ENCODE data around the gene KY. TPM values are rescaled to one million over a fixed set of nuclear protein-coding genes. Genes with fewer than 3 reads are reported as not detected.

KY gene
- total and polyA plus RNA-seq, 12 donors, result 1.3 to 21.1 (median 6.7) TPM

DNA sequence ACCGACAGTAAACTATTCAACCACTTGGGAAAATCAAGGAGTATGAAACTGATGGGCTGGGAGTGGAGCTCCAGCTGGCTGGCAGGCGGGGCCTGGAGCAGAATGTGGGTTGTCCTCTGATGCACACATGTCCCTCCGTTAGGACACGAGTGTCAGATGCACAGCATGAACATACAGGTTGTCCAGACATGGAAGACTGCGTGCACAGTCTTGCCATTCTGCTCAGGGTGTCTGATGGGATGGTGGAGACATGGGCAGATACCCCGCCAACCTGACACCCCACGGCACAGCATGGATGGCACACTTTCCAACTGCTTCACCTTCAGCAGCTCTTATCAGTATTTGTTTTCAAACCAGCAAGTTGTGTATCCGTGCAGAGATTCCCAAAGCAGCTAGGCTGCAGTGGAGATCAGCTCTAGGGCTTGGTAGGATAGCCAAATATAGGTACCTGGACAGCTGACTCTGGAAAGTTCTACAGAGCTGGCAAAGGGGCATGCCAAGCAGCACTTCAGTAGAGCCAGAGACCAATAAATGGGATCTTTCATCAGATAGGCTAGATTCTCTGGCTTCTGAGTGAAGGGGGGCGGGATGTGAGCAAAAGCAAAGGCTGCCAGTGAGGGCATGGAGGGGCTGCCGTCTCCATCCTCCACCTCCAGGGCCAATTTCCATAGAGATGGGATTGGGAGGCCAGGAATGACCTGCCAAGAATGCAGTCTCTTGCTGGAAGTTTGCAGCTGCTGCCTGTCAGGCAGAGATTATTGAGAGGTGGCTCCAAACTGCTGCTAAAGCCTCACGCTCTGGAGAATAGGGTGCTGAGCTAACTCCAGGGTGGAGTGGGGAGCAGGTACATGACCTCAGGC, 47.2 kb upstream of the KY start:
- H3K4me3 ChIP-seq, result no peak overlapping the region
- no peaks in the 10 kb centered on the region for H3K4me1 ChIP-seq (replicated peaks in 1 of 2)
- no peaks in the 10 kb centered on the region for H3K36me3 ChIP-seq (replicated peaks in 1 of 2)
- TF ChIP-seq POLR2A (IDR thresholded peaks at IDR 0.05), result no peak
- TF ChIP-seq, protein P1, sequence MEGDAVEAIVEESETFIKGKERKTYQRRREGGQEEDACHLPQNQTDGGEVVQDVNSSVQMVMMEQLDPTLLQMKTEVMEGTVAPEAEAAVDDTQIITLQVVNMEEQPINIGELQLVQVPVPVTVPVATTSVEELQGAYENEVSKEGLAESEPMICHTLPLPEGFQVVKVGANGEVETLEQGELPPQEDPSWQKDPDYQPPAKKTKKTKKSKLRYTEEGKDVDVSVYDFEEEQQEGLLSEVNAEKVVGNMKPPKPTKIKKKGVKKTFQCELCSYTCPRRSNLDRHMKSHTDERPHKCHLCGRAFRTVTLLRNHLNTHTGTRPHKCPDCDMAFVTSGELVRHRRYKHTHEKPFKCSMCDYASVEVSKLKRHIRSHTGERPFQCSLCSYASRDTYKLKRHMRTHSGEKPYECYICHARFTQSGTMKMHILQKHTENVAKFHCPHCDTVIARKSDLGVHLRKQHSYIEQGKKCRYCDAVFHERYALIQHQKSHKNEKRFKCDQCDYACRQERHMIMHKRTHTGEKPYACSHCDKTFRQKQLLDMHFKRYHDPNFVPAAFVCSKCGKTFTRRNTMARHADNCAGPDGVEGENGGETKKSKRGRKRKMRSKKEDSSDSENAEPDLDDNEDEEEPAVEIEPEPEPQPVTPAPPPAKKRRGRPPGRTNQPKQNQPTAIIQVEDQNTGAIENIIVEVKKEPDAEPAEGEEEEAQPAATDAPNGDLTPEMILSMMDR (IDR thresholded peaks at IDR 0.05), result no peak
- H3K27ac ChIP-seq, result no peak overlapping the region
- intact Hi-C loops (cut with DNase I), result no loop called here
- no peaks in the 10 kb centered on the region for H3K27me3 ChIP-seq
- H3K9me3 ChIP-seq (replicated peaks in 1 of 3), result no peaks in the 10 kb centered on the region
- 77 to 92% (median 86%) methylated on average over 8 to 11 of the region's 11 CpGs for WGBS, 4 donors
- no peak for DNase-seq

DNA sequence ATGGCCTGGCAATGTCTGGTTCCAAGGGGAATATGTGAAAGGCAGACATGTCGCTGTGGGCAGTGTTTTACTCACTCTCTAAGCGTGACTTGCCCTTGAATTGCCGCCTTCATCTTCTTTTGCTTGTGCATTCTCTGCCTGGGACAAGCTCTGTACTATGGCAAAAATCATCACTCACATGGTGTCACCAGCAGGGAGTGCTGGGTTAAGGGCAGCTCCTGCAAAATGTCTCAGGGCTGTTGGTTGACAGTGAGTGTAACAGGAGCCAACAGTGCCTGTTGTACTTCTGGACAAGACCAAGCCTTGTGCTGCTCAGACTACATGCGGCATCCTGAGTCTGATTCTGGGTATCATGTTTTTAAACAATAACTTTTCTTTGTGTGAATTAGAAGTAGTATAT, 45.3 kb upstream of the KY start:
- H3K36me3 ChIP-seq (replicated peaks in 1 of 2), result no peaks in the 10 kb centered on the region
- intact Hi-C loops (cut with DNase I), result no loop called here
- no peaks in the 10 kb centered on the region for H3K27me3 ChIP-seq
- 88 to 96% (median 92%) methylated on average over 4 of the region's 4 CpGs for WGBS, 4 donors
- TF ChIP-seq, protein P1 (IDR thresholded peaks at IDR 0.05), result no peak
- TF ChIP-seq POLR2A (IDR thresholded peaks at IDR 0.05), result no peak
- DNase-seq, result no peak
- H3K9me3 ChIP-seq (replicated peaks in 1 of 3), result no peaks in the 10 kb centered on the region
- no peaks in the 10 kb centered on the region for H3K4me1 ChIP-seq (replicated peaks in 1 of 2)
- no peak overlapping the region for H3K27ac ChIP-seq
- H3K4me3 ChIP-seq, result no peak overlapping the region

DNA sequence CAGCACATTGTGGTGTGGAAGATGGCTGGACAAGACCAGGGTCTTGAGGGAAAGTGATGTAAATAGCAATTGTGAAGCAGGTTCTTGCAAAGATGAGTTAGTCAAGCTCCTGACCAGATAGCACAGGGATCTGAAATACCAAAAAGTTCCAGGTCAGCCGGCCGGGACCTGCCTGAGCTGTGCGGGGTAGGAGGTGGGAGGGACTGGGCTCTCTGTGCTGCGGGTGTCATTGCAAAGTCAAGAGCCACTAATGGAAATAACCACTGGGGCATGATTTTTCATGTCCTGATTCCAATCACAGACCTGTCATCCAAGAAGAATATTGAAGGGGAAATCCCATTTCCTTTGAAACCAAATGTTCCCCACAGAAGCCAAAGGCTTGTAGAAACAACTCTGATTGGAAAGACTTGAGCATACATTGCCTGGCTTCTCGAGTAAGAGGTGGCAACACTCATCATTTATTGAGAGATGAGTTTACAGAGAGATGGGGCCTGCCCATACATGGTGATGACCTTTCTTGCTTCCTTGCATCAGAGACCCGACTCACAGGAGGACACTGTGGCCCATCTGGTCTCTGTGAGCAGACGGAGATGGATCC, 44.2 kb upstream of the KY start:
- H3K27me3 ChIP-seq, result no peaks in the 10 kb centered on the region
- TF ChIP-seq POLR2A (IDR thresholded peaks at IDR 0.05), result no peak
- TF ChIP-seq, protein P1 (IDR thresholded peaks at IDR 0.05), result no peak
- no peaks in the 10 kb centered on the region for H3K36me3 ChIP-seq (replicated peaks in 1 of 2)
- 62 to 84% (median 71%) methylated on average over 7 of the region's 7 CpGs for WGBS, 4 donors
- no peak for DNase-seq
- H3K4me1 ChIP-seq (replicated peaks in 1 of 2), result no peaks in the 10 kb centered on the region
- no peak overlapping the region for H3K27ac ChIP-seq
- H3K9me3 ChIP-seq (replicated peaks in 1 of 3), result no peaks in the 10 kb centered on the region
- intact Hi-C loops (cut with DNase I), result no loop called here
- H3K4me3 ChIP-seq, result no peak overlapping the region

DNA sequence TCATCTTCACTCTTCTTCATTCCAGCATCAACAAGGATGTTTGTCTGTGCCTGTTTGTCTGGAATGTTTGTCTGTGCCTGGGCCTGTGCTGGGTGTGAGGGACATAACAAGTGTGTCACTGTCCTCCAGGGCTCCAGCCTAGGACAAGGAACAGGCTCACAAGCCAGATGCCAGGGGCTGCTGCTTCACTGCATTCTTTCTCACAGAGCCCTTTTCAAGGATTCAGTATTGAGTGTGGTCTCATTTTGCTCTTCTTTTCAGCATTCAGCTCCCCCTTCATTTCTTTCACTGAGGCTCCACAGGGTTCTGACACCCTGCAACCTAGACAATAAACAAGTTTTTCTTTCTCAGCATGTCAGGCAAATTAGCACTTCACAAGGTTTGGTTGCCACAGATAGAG, 43.6 kb upstream of the KY start:
- no peak for DNase-seq
- H3K4me1 ChIP-seq (replicated peaks in 1 of 2), result no peaks in the 10 kb centered on the region
- TF ChIP-seq, protein P1 (IDR thresholded peaks at IDR 0.05), result no peak
- TF ChIP-seq POLR2A (IDR thresholded peaks at IDR 0.05), result no peak
- no peaks in the 10 kb centered on the region for H3K9me3 ChIP-seq (replicated peaks in 1 of 3)
- no peaks in the 10 kb centered on the region for H3K27me3 ChIP-seq
- no peak overlapping the region for H3K4me3 ChIP-seq
- intact Hi-C loops (cut with DNase I), result no loop called here
- no peak overlapping the region for H3K27ac ChIP-seq
- no peaks in the 10 kb centered on the region for H3K36me3 ChIP-seq (replicated peaks in 1 of 2)

Measured in adrenal gland (tissue), 12 donors.